ENCODE measurements around the gene GLRB. TPM values are rescaled to one million over a fixed set of nuclear protein-coding genes. Genes with fewer than 3 reads are reported as not detected.

The GLRB gene
- total and polyA plus RNA-seq, 7 donors = 1.2 to 5.6 (median 2.4) TPM

DNA sequence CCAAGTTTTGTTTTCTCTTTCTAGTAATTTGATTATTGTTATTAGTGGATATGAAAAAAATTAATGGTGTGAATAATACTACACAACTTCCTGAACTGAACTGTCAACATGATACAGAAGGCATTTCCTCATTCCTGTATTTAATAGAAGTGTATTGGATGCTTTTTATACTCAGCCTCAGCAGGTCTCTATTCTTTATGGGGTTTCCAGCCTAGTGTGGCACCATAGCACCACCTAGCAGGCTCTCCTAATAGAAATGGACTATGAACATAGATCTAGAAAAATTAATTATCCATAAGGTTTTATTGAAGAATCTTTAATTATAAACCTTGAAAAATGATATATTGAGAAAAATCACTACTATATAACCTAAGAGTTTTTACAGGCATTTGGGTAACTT lies 52.4 kb downstream of the GLRB start:
- Histone ChIP-seq H3K4me1 (no peaks in the 10 kb centered on the region), H3K9me3 (no peaks in the 10 kb centered on the region), H3K27me3 (ENCODE audit: insufficient read depth in 3 of 3, low read length in 2 of 3) (no peaks in the 10 kb centered on the region), H3K27ac (no peak overlapping the region), H3K4me3 (no peak overlapping the region), H3K36me3 (ENCODE audit: insufficient read depth in 1 of 2, low read depth in 1 of 2) (no peaks in the 10 kb centered on the region)
- ATAC-seq = no peak
- TF ChIP-seq, protein P1, sequence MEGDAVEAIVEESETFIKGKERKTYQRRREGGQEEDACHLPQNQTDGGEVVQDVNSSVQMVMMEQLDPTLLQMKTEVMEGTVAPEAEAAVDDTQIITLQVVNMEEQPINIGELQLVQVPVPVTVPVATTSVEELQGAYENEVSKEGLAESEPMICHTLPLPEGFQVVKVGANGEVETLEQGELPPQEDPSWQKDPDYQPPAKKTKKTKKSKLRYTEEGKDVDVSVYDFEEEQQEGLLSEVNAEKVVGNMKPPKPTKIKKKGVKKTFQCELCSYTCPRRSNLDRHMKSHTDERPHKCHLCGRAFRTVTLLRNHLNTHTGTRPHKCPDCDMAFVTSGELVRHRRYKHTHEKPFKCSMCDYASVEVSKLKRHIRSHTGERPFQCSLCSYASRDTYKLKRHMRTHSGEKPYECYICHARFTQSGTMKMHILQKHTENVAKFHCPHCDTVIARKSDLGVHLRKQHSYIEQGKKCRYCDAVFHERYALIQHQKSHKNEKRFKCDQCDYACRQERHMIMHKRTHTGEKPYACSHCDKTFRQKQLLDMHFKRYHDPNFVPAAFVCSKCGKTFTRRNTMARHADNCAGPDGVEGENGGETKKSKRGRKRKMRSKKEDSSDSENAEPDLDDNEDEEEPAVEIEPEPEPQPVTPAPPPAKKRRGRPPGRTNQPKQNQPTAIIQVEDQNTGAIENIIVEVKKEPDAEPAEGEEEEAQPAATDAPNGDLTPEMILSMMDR (IDR thresholded peaks at IDR 0.05) = peak; percentile 29
- DNase-seq = no peak
- intact Hi-C loops (cut with DNase I) = loop anchor here in 1 of 2 donors (10.0 kb wide), 1 partner anchor 654 kb away; no protein-coding TSS in a partner anchor

DNA sequence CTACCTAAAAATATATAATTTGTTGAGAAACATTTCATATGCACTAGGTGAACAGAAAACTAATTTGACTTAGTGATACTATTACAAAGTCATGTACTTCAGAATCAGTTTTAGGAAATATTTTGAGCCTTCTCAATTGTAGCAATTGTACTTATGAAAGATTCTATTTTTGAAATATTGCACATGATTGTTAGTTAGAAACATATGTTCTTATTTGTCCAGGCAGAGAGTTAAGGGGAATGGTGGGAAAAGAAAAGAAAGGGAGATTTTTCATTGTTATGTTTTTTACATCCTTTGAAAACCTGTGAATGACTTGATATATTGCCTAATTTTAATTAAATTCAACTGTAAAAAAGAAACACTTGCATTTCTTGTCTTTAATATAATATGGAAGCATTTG lies 66.0 kb downstream of the GLRB start:
- ATAC-seq = no peak
- intact Hi-C loops (cut with DNase I) = no loop called here
- no peaks in the 10 kb centered on the region for H3K27me3 ChIP-seq (ENCODE audit: insufficient read depth in 3 of 3, low read length in 2 of 3)
- H3K4me3 ChIP-seq = no peak overlapping the region
- H3K36me3 ChIP-seq (ENCODE audit: insufficient read depth in 1 of 2, low read depth in 1 of 2) = no peaks in the 10 kb centered on the region
- H3K27ac ChIP-seq = no peak overlapping the region
- TF ChIP-seq, protein P1 (IDR thresholded peaks at IDR 0.05) = no peak
- no peak for DNase-seq
- no peaks in the 10 kb centered on the region for H3K4me1 ChIP-seq
- no peaks in the 10 kb centered on the region for H3K9me3 ChIP-seq

DNA sequence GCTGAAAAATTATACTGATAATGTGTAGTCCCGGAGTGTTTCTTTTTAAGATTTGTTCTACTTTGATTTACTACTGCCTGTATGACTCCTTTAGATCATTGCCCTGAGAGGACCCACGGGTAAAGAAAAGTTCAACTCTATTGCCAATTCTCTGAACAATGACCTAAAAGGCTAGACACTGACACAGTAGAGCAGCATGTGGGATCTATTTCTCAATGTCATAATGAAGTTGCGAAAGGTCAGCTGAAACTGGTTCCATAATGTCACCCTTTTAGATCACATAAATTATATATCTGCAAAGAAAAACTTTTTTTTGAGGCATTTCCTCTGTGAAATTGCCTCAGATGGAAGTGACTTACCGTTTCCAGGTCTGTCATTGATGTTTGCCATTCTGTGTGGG lies 67.4 kb downstream of the GLRB start:
- no peak for DNase-seq
- Histone ChIP-seq H3K4me3 (no peak overlapping the region), H3K4me1 (no peaks in the 10 kb centered on the region), H3K27ac (no peak overlapping the region), H3K27me3 (ENCODE audit: insufficient read depth in 3 of 3, low read length in 2 of 3) (no peaks in the 10 kb centered on the region), H3K36me3 (ENCODE audit: insufficient read depth in 1 of 2, low read depth in 1 of 2) (no peaks in the 10 kb centered on the region), H3K9me3 (no peaks in the 10 kb centered on the region)
- WGBS, 3 donors = 65 to 67% (median 66%) methylated on average over 4 of the region's 4 CpGs
- TF ChIP-seq, protein P1 (IDR thresholded peaks at IDR 0.05) = no peak
- intact Hi-C loops (cut with DNase I) = no loop called here
- ATAC-seq = no peak

DNA sequence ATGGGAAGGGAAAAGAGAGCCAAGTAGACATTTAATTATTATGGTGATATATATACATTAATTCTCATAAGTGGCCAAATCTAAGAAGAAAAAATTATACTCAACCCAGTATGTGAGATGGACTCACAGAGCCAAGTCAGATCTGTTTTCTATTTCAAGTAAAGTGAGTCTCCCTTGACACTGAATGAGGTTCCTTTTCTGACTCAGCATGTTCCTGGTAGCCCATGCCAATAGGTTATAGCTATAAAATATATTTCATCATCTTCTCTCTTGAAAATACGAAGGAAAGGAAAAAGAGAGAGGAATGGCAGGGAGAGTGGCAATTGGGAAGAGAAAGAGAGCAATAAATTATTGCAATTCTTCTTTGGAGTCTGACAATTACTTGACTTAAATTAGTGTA lies 75.8 kb downstream of the GLRB start:
- Histone ChIP-seq H3K27me3 (ENCODE audit: insufficient read depth in 3 of 3, low read length in 2 of 3) (no peaks in the 10 kb centered on the region), H3K36me3 (ENCODE audit: insufficient read depth in 1 of 2, low read depth in 1 of 2) (peaks cover 0 to 2% of the 10 kb centered on the region in 2 donors), H3K27ac (no peak overlapping the region), H3K9me3 (no peaks in the 10 kb centered on the region), H3K4me3 (no peak overlapping the region), H3K4me1 (no peaks in the 10 kb centered on the region)
- no peak for DNase-seq
- intact Hi-C loops (cut with DNase I) = no loop called here
- WGBS, 3 donors = 36 to 78% (median 57%) methylated on average over 1 of the region's 1 CpG
- no peak for ATAC-seq
- TF ChIP-seq, protein P1 (IDR thresholded peaks at IDR 0.05) = no peak

DNA sequence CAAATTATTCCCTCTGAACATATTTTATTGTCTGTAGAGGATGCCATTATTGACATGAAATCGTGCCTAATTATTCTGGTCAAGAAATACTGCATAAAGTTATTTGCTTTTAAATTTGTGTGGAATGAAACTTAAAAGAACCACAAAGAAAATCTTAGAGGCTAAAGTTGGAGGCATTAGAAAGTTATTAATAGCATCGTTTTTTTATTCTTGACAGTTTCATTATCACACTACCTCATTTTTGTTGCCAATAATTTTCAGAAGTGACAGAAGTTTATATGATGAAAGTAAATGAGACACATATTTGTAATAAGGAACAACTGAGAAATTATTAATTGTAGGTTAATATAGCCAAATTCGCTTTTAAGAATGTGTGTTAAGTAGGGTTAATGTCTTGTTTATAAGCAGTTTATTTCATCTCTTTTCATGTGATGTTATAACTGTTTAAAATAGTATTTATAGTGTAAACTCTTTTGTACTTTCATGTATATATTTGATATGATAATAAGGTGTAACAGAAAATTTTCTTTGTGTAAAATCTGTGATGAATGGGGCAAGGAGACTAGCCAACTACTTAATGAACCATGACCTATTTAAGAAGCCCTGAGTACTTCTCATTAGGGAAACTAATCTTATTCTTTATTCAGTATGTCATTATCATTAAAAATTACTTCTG lies 90.1 kb downstream of the GLRB start:
- H3K4me3 ChIP-seq = no peak overlapping the region
- H3K36me3 ChIP-seq (ENCODE audit: insufficient read depth in 1 of 2, low read depth in 1 of 2) = no peaks in the 10 kb centered on the region
- no peaks in the 10 kb centered on the region for H3K9me3 ChIP-seq
- TF ChIP-seq, protein P1 (IDR thresholded peaks at IDR 0.05) = no peak
- no peak overlapping the region for H3K27ac ChIP-seq
- WGBS, 3 donors = 76 to 79% (median 79%) methylated on average over 3 of the region's 3 CpGs
- no peaks in the 10 kb centered on the region for H3K4me1 ChIP-seq
- DNase-seq (no peak), ATAC-seq (no peak)
- H3K27me3 ChIP-seq (ENCODE audit: insufficient read depth in 3 of 3, low read length in 2 of 3) = no peaks in the 10 kb centered on the region
- intact Hi-C loops (cut with DNase I) = no loop called here

All from psoas muscle (tissue), 8 donors.